Measurements from ENCODE around the gene KDM3B. TPM values are rescaled to one million over a fixed set of nuclear protein-coding genes. Genes with fewer than 3 reads are reported as not detected.

The KDM3B gene
- polyA plus RNA-seq, 2 of the 4 experiments (the other 2 are of a cell fraction): 38.1 to 52.5 TPM

DNA sequence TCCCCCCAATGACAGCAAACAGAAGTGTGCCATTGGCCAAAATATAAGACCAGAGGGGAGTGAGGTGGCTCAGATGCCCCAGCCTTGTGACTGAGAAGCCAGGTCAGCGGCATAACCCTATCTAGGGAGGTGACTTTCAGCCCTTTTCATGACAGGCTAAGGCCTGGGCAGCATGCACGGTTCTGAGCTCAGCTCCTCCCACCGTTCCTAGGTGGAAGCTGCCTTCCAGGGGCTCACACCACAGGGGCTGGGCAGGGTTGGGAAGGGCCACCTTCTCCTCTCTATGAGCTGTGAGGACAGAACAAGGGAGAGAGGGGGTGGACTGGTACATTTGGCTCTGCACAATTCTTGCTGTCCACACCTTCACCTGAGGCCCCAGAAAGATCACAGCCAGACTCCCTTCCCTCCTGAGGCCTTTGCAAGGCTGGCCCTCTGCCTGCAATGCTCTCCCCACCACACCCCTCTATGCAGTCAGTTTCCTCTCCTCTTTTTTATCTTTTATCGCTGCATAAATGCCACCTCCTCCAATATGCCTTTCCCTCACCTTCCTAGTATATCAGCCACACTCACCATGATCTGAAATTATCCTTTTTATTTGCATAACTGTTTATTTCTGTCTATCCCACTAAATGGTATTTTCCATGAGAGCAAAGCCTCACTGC, 107.7 kb downstream of the KDM3B start:
- H3K9me3 ChIP-seq: no peaks in the 10 kb centered on the region
- no peak overlapping the region for H3K4me3 ChIP-seq
- DNase-seq (ENCODE audit: low read depth in 1 of 2, low spot score in 1 of 2): no peak
- H3K4me1 ChIP-seq: peaks cover 6% of the 10 kb centered on the region
- 92% methylated on average over 4 of the region's 4 CpGs for WGBS (ENCODE audit: missing lambda C conversion rate)
- ChIA-PET POLR2A (no interaction called here), CTCF (interaction anchor here (1.9 to 14.7 kb wide), 4 partner anchors 10 to 281 kb away, joined by 6 to 199 read pairs (median 66); partner anchors contain the start of gene REEP2)
- TF ChIP-seq CBX8 (IDR thresholded peaks at IDR 0.05): no peak
- no peak for TF ChIP-seq RAD21 (conservative IDR thresholded peaks at IDR 0.05 in 1 of 2, IDR thresholded peaks at IDR 0.05 in 1 of 2)
- no peak for TF ChIP-seq RFX5 (IDR thresholded peaks at IDR 0.05)
- no peak for TF ChIP-seq RCOR1 (IDR thresholded peaks at IDR 0.05; ENCODE audit: low read depth, low read length)
- no peak for TF ChIP-seq KDM5A (IDR thresholded peaks at IDR 0.05)
- no peak for TF ChIP-seq FOSL2 (IDR thresholded peaks at IDR 0.05)
- no peak for TF ChIP-seq FOSL2 (CRISPR knock-in tag; IDR thresholded peaks at IDR 0.05)
- TF ChIP-seq TP53 (CRISPR knock-in tag; IDR thresholded peaks at IDR 0.05): no peak
- no peak for TF ChIP-seq NPAS2 (CRISPR knock-in tag; IDR thresholded peaks at IDR 0.05; ENCODE audit: borderline replicate concordance)
- no peak for TF ChIP-seq ZSCAN20 (CRISPR knock-in tag; IDR thresholded peaks at IDR 0.05)
- TF ChIP-seq CEBPB (IDR thresholded peaks at IDR 0.05): no peak
- no peak for TF ChIP-seq HOXA7 (CRISPR knock-in tag; IDR thresholded peaks at IDR 0.05)
- TF ChIP-seq, protein P1, sequence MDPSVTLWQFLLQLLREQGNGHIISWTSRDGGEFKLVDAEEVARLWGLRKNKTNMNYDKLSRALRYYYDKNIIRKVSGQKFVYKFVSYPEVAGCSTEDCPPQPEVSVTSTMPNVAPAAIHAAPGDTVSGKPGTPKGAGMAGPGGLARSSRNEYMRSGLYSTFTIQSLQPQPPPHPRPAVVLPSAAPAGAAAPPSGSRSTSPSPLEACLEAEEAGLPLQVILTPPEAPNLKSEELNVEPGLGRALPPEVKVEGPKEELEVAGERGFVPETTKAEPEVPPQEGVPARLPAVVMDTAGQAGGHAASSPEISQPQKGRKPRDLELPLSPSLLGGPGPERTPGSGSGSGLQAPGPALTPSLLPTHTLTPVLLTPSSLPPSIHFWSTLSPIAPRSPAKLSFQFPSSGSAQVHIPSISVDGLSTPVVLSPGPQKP (IDR thresholded peaks at IDR 0.05; ENCODE audit: low read depth, low read length): no peak
- TF ChIP-seq EP300 (IDR thresholded peaks at IDR 0.05): no peak
- no peak for TF ChIP-seq BHLHE40 (IDR thresholded peaks at IDR 0.05; ENCODE audit: low read depth, low read length)
- TF ChIP-seq, protein P2, sequence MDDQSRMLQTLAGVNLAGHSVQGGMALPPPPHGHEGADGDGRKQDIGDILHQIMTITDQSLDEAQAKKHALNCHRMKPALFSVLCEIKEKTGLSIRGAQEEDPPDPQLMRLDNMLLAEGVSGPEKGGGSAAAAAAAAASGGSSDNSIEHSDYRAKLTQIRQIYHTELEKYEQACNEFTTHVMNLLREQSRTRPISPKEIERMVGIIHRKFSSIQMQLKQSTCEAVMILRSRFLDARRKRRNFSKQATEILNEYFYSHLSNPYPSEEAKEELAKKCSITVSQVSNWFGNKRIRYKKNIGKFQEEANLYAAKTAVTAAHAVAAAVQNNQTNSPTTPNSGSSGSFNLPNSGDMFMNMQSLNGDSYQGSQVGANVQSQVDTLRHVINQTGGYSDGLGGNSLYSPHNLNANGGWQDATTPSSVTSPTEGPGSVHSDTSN (IDR thresholded peaks at IDR 0.05): no peak
- no peak overlapping the region for H3K4me2 ChIP-seq
- no peak for FAIRE-seq
- no peak overlapping the region for H3K27ac ChIP-seq
- ATAC-seq: no peak

DNA sequence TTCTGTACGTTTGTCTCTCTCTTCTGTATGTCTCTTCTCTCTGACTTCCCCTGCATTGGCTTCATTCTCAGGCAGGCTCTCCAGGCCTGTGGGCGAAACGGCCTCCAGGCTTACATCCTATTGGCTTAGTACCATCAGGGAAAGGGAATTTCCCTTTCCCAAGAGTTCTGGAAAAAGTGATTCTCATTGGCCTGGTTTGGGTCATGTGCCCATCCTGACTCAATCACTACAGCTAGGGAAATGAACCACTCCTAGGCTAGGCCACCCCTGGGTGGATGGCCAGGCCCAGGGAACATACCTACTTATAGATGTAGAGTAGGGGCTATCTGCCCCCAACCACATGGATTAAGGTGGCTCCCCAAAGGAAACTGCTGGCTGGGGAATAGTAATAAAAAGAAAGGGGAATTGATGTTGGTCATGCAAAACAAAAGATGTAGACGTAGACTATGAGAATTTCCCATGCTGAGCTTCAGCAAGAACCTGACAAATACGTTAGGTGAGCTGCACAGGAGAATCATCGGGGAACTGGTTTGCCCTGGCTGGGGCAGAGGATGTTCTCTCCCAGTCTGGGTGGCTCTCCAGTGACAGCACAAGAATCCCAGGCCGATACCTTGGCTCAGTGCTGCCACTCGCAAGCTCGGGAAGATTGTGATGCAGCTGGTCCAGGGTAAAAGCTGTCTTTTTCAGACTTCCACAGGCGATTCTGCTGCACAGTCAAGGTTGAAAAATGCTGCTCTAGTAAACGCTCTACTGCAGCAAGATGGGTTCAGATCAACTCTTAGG, 109.0 kb downstream of the KDM3B start:
- DNase-seq (ENCODE audit: low read depth in 1 of 2, low spot score in 1 of 2) (peak in 1 of 2 experiments; percentile 45), FAIRE-seq (no peak), ATAC-seq (no peak)
- Histone ChIP-seq H3K27ac (no peak overlapping the region), H3K4me1 (peaks cover 12% of the 10 kb centered on the region), H3K4me3 (no peak overlapping the region), H3K4me2 (no peak overlapping the region), H3K9me3 (no peaks in the 10 kb centered on the region)
- CTCF ChIA-PET: interaction anchor here (0.7 to 14.7 kb wide), 6 partner anchors 11 to 282 kb away, joined by 3 to 199 read pairs (median 4); partner anchors contain the start of gene KDM3B
- no peak for TF ChIP-seq KDM5A (IDR thresholded peaks at IDR 0.05)
- TF ChIP-seq USF2 (IDR thresholded peaks at IDR 0.05): peak; percentile 78
- no peak for TF ChIP-seq POLR2A (IDR thresholded peaks at IDR 0.05; ENCODE audit: low read length)
- no peak for TF ChIP-seq RARB (CRISPR knock-in tag; IDR thresholded peaks at IDR 0.05)
- TF ChIP-seq CHD4 (IDR thresholded peaks at IDR 0.05; ENCODE audit: borderline replicate concordance): no peak
- TF ChIP-seq FOSL2 (IDR thresholded peaks at IDR 0.05): no peak
- no peak for TF ChIP-seq FOSL2 (CRISPR knock-in tag; IDR thresholded peaks at IDR 0.05)
- no peak for TF ChIP-seq NPAS2 (CRISPR knock-in tag; IDR thresholded peaks at IDR 0.05; ENCODE audit: borderline replicate concordance)
- TF ChIP-seq KDM1A (IDR thresholded peaks at IDR 0.05; ENCODE audit: low read depth): no peak
- TF ChIP-seq MAFK (IDR thresholded peaks at IDR 0.05; ENCODE audit: partially characterized antibody): no peak
- WGBS (ENCODE audit: missing lambda C conversion rate): 78% methylated on average over 11 of the region's 11 CpGs
- POLR2A ChIA-PET: interaction anchor here (0.7 kb wide), 1 partner anchor 11 kb away, joined by 5 read pairs; no protein-coding TSS in a partner anchor
